Measurements from ENCODE around the gene DNAJA1.

GRCh38 chr9:33082538-33083326 lies 57.7 kb downstream of the DNAJA1 start:
- TF ChIP-seq CTCF (IDR thresholded peaks at IDR 0.05) (no peak), POLR2A (IDR thresholded peaks at IDR 0.05) (no peak), POLR2AphosphoS5 (IDR thresholded peaks at IDR 0.05) (no peak)
